ENCODE measurements around the gene MAPK6.

The MAPK6 gene

GRCh38 chr15:52006702-52007340 is 12.2 kb upstream of the MAPK6 start:
- H3K79me2 ChIP-seq (ENCODE audit: insufficient read depth, low read length), result no peaks in the 10 kb centered on the region
- no peak overlapping the region for H3K27ac ChIP-seq (ENCODE audit: low read depth, low read length, poor library complexity, severe bottlenecking)
- H2AFZ ChIP-seq (ENCODE audit: low read length), result no peak overlapping the region
- no peak overlapping the region for H3K9ac ChIP-seq (ENCODE audit: low read length)
- no peaks in the 10 kb centered on the region for H3F3A ChIP-seq (ENCODE audit: insufficient read depth, low read length)
- no peak for TF ChIP-seq EZH2 (IDR thresholded peaks at IDR 0.05; ENCODE audit: borderline replicate concordance, low read length)
- no peak for TF ChIP-seq CTCF (IDR thresholded peaks at IDR 0.05; ENCODE audit: low read length)
- H4K20me1 ChIP-seq (ENCODE audit: insufficient read depth, low read length), result no peaks in the 10 kb centered on the region
- H3K4me2 ChIP-seq (ENCODE audit: low read length), result no peak overlapping the region
- no peaks in the 10 kb centered on the region for H3K9me2 ChIP-seq (ENCODE audit: low read depth, low read length)
- peaks cover 6% of the 10 kb centered on the region; the same call in 1 of the 2 replicates for H3K9me3 ChIP-seq (ENCODE audit: low read length)
- H3K27me3 ChIP-seq (ENCODE audit: insufficient read depth, low read length), result no peaks in the 10 kb centered on the region
- H3K36me3 ChIP-seq (ENCODE audit: insufficient read depth, low read length), result no peaks in the 10 kb centered on the region
- H3K4me3 ChIP-seq (ENCODE audit: low read depth, low read length, poor library complexity, severe bottlenecking), result no peak overlapping the region
- peaks cover 31% of the 10 kb centered on the region for H3K4me1 ChIP-seq (ENCODE audit: insufficient read depth, low read length, severe bottlenecking)

GRCh38 chr15:52008359-52008697 is 10.7 kb upstream of the MAPK6 start:
- Histone ChIP-seq H3K27ac (ENCODE audit: low read depth, low read length, poor library complexity, severe bottlenecking) (no peak overlapping the region), H3K27me3 (ENCODE audit: insufficient read depth, low read length) (no peaks in the 10 kb centered on the region), H3F3A (ENCODE audit: insufficient read depth, low read length) (no peaks in the 10 kb centered on the region), H3K4me1 (ENCODE audit: insufficient read depth, low read length, severe bottlenecking) (peaks cover 31% of the 10 kb centered on the region), H3K9ac (ENCODE audit: low read length) (no peak overlapping the region), H2AFZ (ENCODE audit: low read length) (no peak overlapping the region), H3K79me2 (ENCODE audit: insufficient read depth, low read length) (no peaks in the 10 kb centered on the region), H4K20me1 (ENCODE audit: insufficient read depth, low read length) (no peaks in the 10 kb centered on the region), H3K9me3 (ENCODE audit: low read length) (no peaks in the 10 kb centered on the region), H3K4me3 (ENCODE audit: low read depth, low read length, poor library complexity, severe bottlenecking) (no peak overlapping the region), H3K36me3 (ENCODE audit: insufficient read depth, low read length) (no peaks in the 10 kb centered on the region), H3K4me2 (ENCODE audit: low read length) (no peak overlapping the region), H3K9me2 (ENCODE audit: low read depth, low read length) (no peaks in the 10 kb centered on the region)
- no peak for TF ChIP-seq CTCF (IDR thresholded peaks at IDR 0.05; ENCODE audit: low read length)
- TF ChIP-seq EZH2 (IDR thresholded peaks at IDR 0.05; ENCODE audit: borderline replicate concordance, low read length), result no peak

GRCh38 chr15:52008698-52009434 is 10.2 kb upstream of the MAPK6 start:
- no peak overlapping the region for H2AFZ ChIP-seq (ENCODE audit: low read length)

More at GRCh38 chr15:52008698-52009434, 10.2 kb upstream of the MAPK6 start:
- Histone ChIP-seq H3K4me2 (ENCODE audit: low read length) (no peak overlapping the region), H3K9me3 (ENCODE audit: low read length) (no peaks in the 10 kb centered on the region), H3K4me1 (ENCODE audit: insufficient read depth, low read length, severe bottlenecking) (peaks cover 31% of the 10 kb centered on the region), H3K9me2 (ENCODE audit: low read depth, low read length) (no peaks in the 10 kb centered on the region), H3K79me2 (ENCODE audit: insufficient read depth, low read length) (no peaks in the 10 kb centered on the region), H3K9ac (ENCODE audit: low read length) (no peak overlapping the region), H3K27ac (ENCODE audit: low read depth, low read length, poor library complexity, severe bottlenecking) (no peak overlapping the region), H3K27me3 (ENCODE audit: insufficient read depth, low read length) (no peaks in the 10 kb centered on the region), H3F3A (ENCODE audit: insufficient read depth, low read length) (no peaks in the 10 kb centered on the region), H4K20me1 (ENCODE audit: insufficient read depth, low read length) (no peaks in the 10 kb centered on the region), H3K36me3 (ENCODE audit: insufficient read depth, low read length) (no peaks in the 10 kb centered on the region), H3K4me3 (ENCODE audit: low read depth, low read length, poor library complexity, severe bottlenecking) (no peak overlapping the region)
- TF ChIP-seq CTCF (IDR thresholded peaks at IDR 0.05; ENCODE audit: low read length) (no peak), EZH2 (IDR thresholded peaks at IDR 0.05; ENCODE audit: borderline replicate concordance, low read length) (no peak)
